IMR-90 (cell line): ENCODE data around the gene UST.

Source experiments
- NFE2L2 ChIP-seq: fragments of 150-350 bp; IDR thresholded peaks from 2 replicates; pipeline ENCODE4 v1.6.1; 2016; ENCODE audit warnings: low read depth, mild to moderate bottlenecking, low read length
- RFX5 ChIP-seq: IDR thresholded peaks from 2 replicates; pipeline ENCODE4 v1.8.0; 2012; ENCODE audit warnings: low read depth, mild to moderate bottlenecking, low read length, moderate library complexity
- TF ChIP-seq, protein P1 (sequence below): conservative IDR thresholded peaks from 2 replicates; pipeline ENCODE4 v1.5.1; 2012; ENCODE audit warnings: mild to moderate bottlenecking, low read depth, low read length, improper control_type of control experiment

DNA sequence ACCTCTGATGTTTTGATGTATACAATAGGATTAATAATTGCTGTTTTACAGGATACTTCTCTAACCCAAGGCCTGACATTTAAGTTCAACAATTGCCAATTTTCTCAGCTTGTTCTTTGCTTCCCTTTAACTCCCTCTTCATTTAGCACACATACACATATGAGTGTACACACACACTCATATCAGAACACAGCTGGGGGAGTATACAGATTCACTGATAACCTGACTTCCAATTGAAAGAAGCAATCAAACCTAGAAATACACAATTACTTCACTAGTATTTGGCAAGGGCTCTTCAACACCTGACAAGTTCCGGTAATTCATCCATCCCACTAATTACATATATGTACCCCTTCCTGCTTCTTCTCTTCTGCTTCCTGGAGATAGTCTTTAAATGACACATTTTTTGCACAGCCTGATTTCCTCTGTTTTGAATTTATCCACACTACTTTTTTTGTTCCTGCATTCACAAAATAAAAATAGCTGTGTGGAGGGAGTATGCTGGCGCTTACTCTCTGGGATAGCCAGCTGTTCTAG, 11.2 kb downstream of the UST start:
- TF ChIP-seq NFE2L2 (no peak), RFX5 (no peak)
- TF ChIP-seq, protein P1, sequence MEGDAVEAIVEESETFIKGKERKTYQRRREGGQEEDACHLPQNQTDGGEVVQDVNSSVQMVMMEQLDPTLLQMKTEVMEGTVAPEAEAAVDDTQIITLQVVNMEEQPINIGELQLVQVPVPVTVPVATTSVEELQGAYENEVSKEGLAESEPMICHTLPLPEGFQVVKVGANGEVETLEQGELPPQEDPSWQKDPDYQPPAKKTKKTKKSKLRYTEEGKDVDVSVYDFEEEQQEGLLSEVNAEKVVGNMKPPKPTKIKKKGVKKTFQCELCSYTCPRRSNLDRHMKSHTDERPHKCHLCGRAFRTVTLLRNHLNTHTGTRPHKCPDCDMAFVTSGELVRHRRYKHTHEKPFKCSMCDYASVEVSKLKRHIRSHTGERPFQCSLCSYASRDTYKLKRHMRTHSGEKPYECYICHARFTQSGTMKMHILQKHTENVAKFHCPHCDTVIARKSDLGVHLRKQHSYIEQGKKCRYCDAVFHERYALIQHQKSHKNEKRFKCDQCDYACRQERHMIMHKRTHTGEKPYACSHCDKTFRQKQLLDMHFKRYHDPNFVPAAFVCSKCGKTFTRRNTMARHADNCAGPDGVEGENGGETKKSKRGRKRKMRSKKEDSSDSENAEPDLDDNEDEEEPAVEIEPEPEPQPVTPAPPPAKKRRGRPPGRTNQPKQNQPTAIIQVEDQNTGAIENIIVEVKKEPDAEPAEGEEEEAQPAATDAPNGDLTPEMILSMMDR: no peak
